Hepatocyte (in vitro differentiated cells): ENCODE measurements around the gene SAMD11. TPM values are rescaled to one million over a fixed set of nuclear protein-coding genes. Genes with fewer than 3 reads are reported as not detected.

ENCODE experiments used
- DNase-seq: peaks from one replicate; pipeline ENCODE4 v3.0.0-alpha.2; 2016; ENCODE audit warnings: low spot score
- H2AFZ ChIP-seq: fragments of 200-600 bp; sonication (generic); 2 replicates; pipeline ENCODE4 v1.6.0; 2016; ENCODE audit warnings: antibody characterized with exemption, mild to moderate bottlenecking
- H3K27ac ChIP-seq: fragments of 200-600 bp; sonication (generic); 2 replicates; pipeline ENCODE4 v1.5.1; 2016; ENCODE audit warnings: mild to moderate bottlenecking
- H3K27me3 ChIP-seq: fragments of 200-600 bp; sonication (generic); 2 replicates; pipeline ENCODE4 v1.6.1; 2016
- H3K36me3 ChIP-seq: fragments of 200-600 bp; sonication (generic); replicated peaks from 2 replicates; pipeline ENCODE4 v1.5.1; 2016; ENCODE audit warnings: low read depth; ENCODE audit not compliant: insufficient read depth
- H3K4me1 ChIP-seq: fragments of 200-600 bp; sonication (generic); 2 replicates; pipeline ENCODE4 v1.5.1; 2016; ENCODE audit warnings: mild to moderate bottlenecking, moderate library complexity; ENCODE audit not compliant: insufficient read depth
- H3K4me2 ChIP-seq: fragments of 200-600 bp; sonication (generic); 2 replicates; pipeline ENCODE4 v1.6.0; 2016
- H3K4me3 ChIP-seq: fragments of 200-600 bp; sonication (generic); 2 replicates; pipeline ENCODE4 v1.5.1; 2016; ENCODE audit warnings: mild to moderate bottlenecking
- H3K79me2 ChIP-seq: fragments of 200-600 bp; sonication (generic); 2 replicates; pipeline ENCODE4 v1.6.0; 2017; ENCODE audit warnings: mild to moderate bottlenecking
- H3K9me2 ChIP-seq: fragments of 200-600 bp; sonication (generic); replicated peaks from 2 replicates; pipeline ENCODE4 v1.6.0; 2017; ENCODE audit warnings: mild to moderate bottlenecking; ENCODE audit not compliant: insufficient read depth
- H3K9me3 ChIP-seq: fragments of 200-600 bp; sonication (generic); 2 replicates; pipeline ENCODE4 v1.5.1; 2016; ENCODE audit warnings: low read depth, mild to moderate bottlenecking
- H4K20me1 ChIP-seq: fragments of 200-600 bp; sonication (generic); 2 replicates; pipeline ENCODE4 v1.6.0; 2016; ENCODE audit warnings: mild to moderate bottlenecking; ENCODE audit not compliant: insufficient read depth, poor library complexity, severe bottlenecking
- EZH2 ChIP-seq: fragments of 200-600 bp; sonication (generic); IDR thresholded peaks from 2 replicates; pipeline ENCODE4 v1.6.1; 2016; ENCODE audit warnings: antibody characterized with exemption, mild to moderate bottlenecking, borderline replicate concordance
- EZH2phosphoT487 ChIP-seq: fragments of 200-600 bp; sonication (generic); IDR thresholded peaks from one replicate; pipeline ENCODE4 v1.6.1; 2018; ENCODE audit warnings: antibody characterized with exemption, mild to moderate bottlenecking, low read depth, moderate library complexity; ENCODE audit not compliant: unreplicated experiment, severe bottlenecking
- WGBS: methylation state at CpG from one replicate; pipeline ENCODE4 v1.1.6; 2016; ENCODE audit warnings: low lambda C conversion rate; ENCODE audit errors: missing lambda C conversion rate; 5-methylcytosine and 5-hydroxymethylcytosine counted together
- polyA plus RNA-seq: library from polyadenylated mRNA; unstranded; fragments of >200 nt; fragmentation: Nextera tagmentation; extraction: Ambion mirVana; gene quantifications from 2 replicates; pipeline ENCODE4 v1.2.1, GENCODE V29; 2016
- total RNA-seq: library from RNA; depleted of rRNA; stranded (reverse); fragments of >200 nt; gene quantifications from 2 replicates; pipeline ENCODE4 v1.2.3, GENCODE V29; 2014
- TF ChIP-seq, protein P1 (sequence below): fragments of 200-600 bp; sonication (generic); IDR thresholded peaks from 2 replicates; pipeline ENCODE4 v1.5.1; 2016; ENCODE audit warnings: antibody characterized with exemption, mild to moderate bottlenecking; ENCODE audit not compliant: poor library complexity

The SAMD11 gene
- total and polyA plus RNA-seq, 2 experiments from 2014 or later, result 9.5 to 17.1 TPM

DNA sequence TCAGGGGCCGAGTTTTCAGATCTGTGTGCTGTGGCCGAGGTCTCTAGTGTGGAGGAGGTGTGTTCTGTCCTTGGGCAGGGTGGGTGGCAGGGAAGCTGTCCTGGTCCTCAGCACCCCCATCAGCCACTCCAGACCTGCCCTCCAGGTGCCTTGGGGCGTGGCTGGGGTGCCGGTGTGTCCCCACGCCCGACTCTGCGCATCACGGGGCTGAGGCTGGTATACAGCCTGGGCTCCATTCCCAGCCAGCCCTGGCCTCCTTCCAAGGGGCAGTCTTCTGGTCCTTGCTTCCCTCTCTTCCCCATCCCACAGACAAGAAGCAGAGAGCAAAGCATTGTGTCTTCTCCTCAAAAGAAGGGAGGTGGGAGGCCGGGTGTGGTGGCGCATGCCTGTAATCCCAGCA is 4.0 kb downstream of the SAMD11 start:
- 84% methylated on average over 10 of the region's 10 CpGs for WGBS
- Histone ChIP-seq H3K4me3 (no peak overlapping the region), H3K9me3 (no peaks in the 10 kb centered on the region), H3K4me2 (no peak overlapping the region), H3K27ac (no peak overlapping the region), H2AFZ (no peak overlapping the region), H3K27me3 (peaks cover 39% of the 10 kb centered on the region), H3K9me2 (no peaks in the 10 kb centered on the region), H3K4me1 (peaks cover 25% of the 10 kb centered on the region), H3K79me2 (no peaks in the 10 kb centered on the region), H4K20me1 (peaks cover 6% of the 10 kb centered on the region), H3K36me3 (no peaks in the 10 kb centered on the region)
- no peak for DNase-seq
- TF ChIP-seq, protein P1, sequence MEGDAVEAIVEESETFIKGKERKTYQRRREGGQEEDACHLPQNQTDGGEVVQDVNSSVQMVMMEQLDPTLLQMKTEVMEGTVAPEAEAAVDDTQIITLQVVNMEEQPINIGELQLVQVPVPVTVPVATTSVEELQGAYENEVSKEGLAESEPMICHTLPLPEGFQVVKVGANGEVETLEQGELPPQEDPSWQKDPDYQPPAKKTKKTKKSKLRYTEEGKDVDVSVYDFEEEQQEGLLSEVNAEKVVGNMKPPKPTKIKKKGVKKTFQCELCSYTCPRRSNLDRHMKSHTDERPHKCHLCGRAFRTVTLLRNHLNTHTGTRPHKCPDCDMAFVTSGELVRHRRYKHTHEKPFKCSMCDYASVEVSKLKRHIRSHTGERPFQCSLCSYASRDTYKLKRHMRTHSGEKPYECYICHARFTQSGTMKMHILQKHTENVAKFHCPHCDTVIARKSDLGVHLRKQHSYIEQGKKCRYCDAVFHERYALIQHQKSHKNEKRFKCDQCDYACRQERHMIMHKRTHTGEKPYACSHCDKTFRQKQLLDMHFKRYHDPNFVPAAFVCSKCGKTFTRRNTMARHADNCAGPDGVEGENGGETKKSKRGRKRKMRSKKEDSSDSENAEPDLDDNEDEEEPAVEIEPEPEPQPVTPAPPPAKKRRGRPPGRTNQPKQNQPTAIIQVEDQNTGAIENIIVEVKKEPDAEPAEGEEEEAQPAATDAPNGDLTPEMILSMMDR, result no peak
- TF ChIP-seq EZH2phosphoT487 (no peak), EZH2 (no peak)

DNA sequence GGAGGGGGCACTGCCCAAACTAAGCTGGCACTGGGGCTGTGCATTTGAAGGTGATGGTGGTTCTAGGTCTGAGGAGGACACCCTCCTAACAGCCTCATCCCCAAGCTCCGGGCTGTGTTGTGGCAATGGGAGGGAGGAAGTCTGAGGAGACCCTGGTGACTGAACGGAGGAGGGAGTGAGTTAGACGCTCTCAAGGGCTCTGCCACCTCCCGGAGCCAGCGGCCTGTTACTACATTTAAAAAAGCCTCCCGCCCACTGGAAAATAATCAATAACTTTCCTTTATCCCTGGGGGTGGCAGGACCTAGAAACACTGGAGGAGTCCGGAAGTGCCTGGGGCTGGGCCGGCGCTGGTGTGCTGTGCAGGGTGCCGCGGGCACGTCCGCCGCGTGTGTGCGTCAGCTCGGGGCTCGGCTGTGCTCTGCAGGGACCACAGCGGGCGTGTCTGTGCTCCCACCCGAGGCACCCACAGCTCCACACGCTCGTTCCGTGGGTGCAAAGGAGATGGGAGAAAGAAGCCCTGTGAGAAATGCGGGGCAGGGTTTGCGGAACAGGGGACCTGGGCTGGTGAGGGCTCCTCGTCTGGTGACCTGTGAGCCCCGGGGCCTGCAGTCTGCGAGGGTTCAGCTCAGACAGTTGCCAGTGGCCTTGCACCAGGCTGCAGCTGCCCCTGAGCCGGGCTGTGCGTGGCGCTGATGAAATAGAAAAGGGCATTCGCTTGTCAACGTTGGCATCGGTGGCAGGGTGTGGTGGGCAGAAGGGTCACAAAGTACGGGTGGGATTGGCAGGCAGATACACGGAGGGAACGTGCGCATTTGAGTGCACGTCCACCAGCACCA is 5.3 kb downstream of the SAMD11 start:
- no peaks in the 10 kb centered on the region for H3K9me3 ChIP-seq
- no peaks in the 10 kb centered on the region for H3K36me3 ChIP-seq
- H4K20me1 ChIP-seq, result peaks cover 6% of the 10 kb centered on the region
- H3K9me2 ChIP-seq, result no peaks in the 10 kb centered on the region
- peaks cover 26% of the 10 kb centered on the region for H3K4me1 ChIP-seq
- TF ChIP-seq, protein P1, result no peak
- TF ChIP-seq EZH2phosphoT487, result no peak
- no peak for TF ChIP-seq EZH2
- no peak for DNase-seq
- no peak overlapping the region for H2AFZ ChIP-seq
- WGBS, result 87% methylated on average over 40 of the region's 40 CpGs
- H3K4me2 ChIP-seq, result no peak overlapping the region
- H3K4me3 ChIP-seq, result no peak overlapping the region
- no peaks in the 10 kb centered on the region for H3K79me2 ChIP-seq
- H3K27me3 ChIP-seq, result peaks cover 40% of the 10 kb centered on the region
- no peak overlapping the region for H3K27ac ChIP-seq

DNA sequence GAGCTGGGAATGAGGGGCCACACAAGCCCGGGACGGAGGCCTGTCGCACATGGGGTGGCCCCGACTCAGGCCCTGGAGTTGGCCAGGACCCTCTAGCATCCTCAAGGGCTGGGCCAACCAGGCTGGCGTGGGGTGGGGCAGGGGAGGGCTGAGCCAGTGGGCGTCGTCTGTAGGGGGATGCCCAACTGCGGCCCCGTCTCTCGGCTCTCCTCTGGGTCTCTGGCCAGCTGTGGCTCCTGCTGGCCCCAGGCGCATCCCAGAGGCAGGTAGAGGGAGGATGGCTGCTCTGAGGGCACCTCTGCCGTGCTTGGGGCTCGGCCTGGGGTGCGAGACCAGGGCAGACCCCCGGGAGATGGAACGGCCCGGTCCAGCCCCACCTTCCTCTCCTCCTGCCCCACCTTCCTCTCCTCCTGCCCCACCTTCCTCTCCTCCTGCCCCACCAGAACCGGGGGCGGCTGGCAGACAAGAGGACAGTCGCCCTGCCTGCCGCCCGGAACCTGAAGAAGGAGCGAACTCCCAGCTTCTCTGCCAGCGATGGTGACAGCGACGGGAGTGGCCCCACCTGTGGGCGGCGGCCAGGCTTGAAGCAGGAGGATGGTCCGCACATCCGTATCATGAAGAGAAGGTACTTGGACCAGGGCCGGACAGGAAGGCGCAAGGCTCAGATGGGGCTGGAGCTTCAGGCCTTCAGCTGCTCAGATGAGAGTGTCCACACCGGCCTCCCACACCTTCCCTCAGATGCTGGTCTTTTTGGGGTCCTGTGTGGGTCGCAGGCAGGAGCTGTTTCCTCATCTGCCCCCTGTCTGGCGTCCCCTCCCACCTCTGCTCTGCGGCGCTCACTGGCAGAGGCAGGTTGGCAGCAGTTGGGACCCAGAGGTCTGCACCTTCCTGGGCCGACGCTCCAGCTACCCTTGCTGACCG is 6.2 kb downstream of the SAMD11 start:
- Histone ChIP-seq H3K4me3 (no peak overlapping the region), H3K4me2 (no peak overlapping the region), H2AFZ (no peak overlapping the region), H3K36me3 (no peaks in the 10 kb centered on the region), H3K9me2 (no peaks in the 10 kb centered on the region), H3K4me1 (peaks cover 24% of the 10 kb centered on the region), H4K20me1 (peaks cover 6% of the 10 kb centered on the region), H3K79me2 (no peaks in the 10 kb centered on the region), H3K27me3 (peaks cover 35% of the 10 kb centered on the region), H3K27ac (no peak overlapping the region), H3K9me3 (no peaks in the 10 kb centered on the region)
- no peak for TF ChIP-seq EZH2phosphoT487
- 93% methylated on average over 31 of the region's 40 CpGs for WGBS
- DNase-seq, result no peak
